Medulla oblongata (tissue), 1 donor: Measurements from ENCODE around the gene GSTM5.
"Not testable (repeated sequence)": the region's sequence is repeated elsewhere in the genome, so short reads cannot be mapped to it uniquely, and the experiment has no call there.

Experiments used
- DNase-seq: peaks from one replicate; pipeline ENCODE4 v3.0.0-alpha.2; 2015; ENCODE audit errors: extremely low spot score

The GSTM5 gene

GRCh38 chr1:109728870-109729269 lies 16.8 kb downstream of the GSTM5 start:
- DNase-seq: no peak

GRCh38 chr1:109730666-109731065 lies 18.6 kb downstream of the GSTM5 start:
- no peak for DNase-seq

GRCh38 chr1:109732390-109732881 lies 20.4 kb downstream of the GSTM5 start:
- no peak for DNase-seq

- no peak for DNase-seq
Measured at GRCh38 chr1:109733236-109733870, 21.3 kb downstream of the GSTM5 start.

- peak; percentile 84 for DNase-seq
Measured at GRCh38 chr1:109739738-109740614, 27.9 kb downstream of the GSTM5 start.

GRCh38 chr1:109740615-109741373 lies 28.7 kb downstream of the GSTM5 start, which contains the start of gene GSTM3:
TSS of gene GSTM3 (minus strand) at chr1:109741038. CDS start at chr1:109740287, 751 bp downstream.
- DNase-seq: no peak

- not testable (repeated sequence) for DNase-seq
Measured at GRCh38 chr1:109748311-109748710, 36.3 kb downstream of the GSTM5 start.

GRCh38 chr1:109749221-109749620 lies 37.2 kb downstream of the GSTM5 start:
- no peak for DNase-seq

GRCh38 chr1:109750241-109750882 lies 38.3 kb downstream of the GSTM5 start:
- DNase-seq: no peak

- no peak for DNase-seq
Measured at GRCh38 chr1:109750920-109751319, 38.9 kb downstream of the GSTM5 start.

GRCh38 chr1:109751531-109752260 lies 39.6 kb downstream of the GSTM5 start:
- DNase-seq: no peak

GRCh38 chr1:109754738-109755137 lies 42.7 kb downstream of the GSTM5 start:
- DNase-seq: no peak

- not testable (repeated sequence) for DNase-seq
Measured at GRCh38 chr1:109756325-109756724, 44.3 kb downstream of the GSTM5 start.

- no peak for DNase-seq
Measured at GRCh38 chr1:109756848-109757521, 44.9 kb downstream of the GSTM5 start.

- no peak for DNase-seq
Measured at GRCh38 chr1:109757936-109758786, 46.1 kb downstream of the GSTM5 start.

GRCh38 chr1:109759513-109760334 lies 47.7 kb downstream of the GSTM5 start:
- no peak for DNase-seq

- DNase-seq: no peak
Measured at GRCh38 chr1:109760581-109761226, 48.7 kb downstream of the GSTM5 start.
